ENCODE measurements around the gene RABL6.

Gene RABL6

GRCh38 chr9:136808806-136809158 lies 1.0 kb downstream of the RABL6 start:
- DNase-seq (ENCODE audit: low spot score) = no peak
- TF ChIP-seq, protein P1, sequence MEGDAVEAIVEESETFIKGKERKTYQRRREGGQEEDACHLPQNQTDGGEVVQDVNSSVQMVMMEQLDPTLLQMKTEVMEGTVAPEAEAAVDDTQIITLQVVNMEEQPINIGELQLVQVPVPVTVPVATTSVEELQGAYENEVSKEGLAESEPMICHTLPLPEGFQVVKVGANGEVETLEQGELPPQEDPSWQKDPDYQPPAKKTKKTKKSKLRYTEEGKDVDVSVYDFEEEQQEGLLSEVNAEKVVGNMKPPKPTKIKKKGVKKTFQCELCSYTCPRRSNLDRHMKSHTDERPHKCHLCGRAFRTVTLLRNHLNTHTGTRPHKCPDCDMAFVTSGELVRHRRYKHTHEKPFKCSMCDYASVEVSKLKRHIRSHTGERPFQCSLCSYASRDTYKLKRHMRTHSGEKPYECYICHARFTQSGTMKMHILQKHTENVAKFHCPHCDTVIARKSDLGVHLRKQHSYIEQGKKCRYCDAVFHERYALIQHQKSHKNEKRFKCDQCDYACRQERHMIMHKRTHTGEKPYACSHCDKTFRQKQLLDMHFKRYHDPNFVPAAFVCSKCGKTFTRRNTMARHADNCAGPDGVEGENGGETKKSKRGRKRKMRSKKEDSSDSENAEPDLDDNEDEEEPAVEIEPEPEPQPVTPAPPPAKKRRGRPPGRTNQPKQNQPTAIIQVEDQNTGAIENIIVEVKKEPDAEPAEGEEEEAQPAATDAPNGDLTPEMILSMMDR (IDR thresholded peaks at IDR 0.05; ENCODE audit: extremely low read depth, missing control alignments) = no peak

GRCh38 chr9:136814725-136815421 lies 7.1 kb downstream of the RABL6 start:
- DNase-seq (ENCODE audit: low spot score) = no peak
- TF ChIP-seq, protein P1 (IDR thresholded peaks at IDR 0.05; ENCODE audit: extremely low read depth, missing control alignments) = no peak

- TF ChIP-seq, protein P1 (IDR thresholded peaks at IDR 0.05; ENCODE audit: extremely low read depth, missing control alignments) = no peak
- DNase-seq (ENCODE audit: low spot score) = no peak
These were observed 7.7 kb downstream of the RABL6 start for GRCh38 chr9:136815422-136815782.

DNA sequence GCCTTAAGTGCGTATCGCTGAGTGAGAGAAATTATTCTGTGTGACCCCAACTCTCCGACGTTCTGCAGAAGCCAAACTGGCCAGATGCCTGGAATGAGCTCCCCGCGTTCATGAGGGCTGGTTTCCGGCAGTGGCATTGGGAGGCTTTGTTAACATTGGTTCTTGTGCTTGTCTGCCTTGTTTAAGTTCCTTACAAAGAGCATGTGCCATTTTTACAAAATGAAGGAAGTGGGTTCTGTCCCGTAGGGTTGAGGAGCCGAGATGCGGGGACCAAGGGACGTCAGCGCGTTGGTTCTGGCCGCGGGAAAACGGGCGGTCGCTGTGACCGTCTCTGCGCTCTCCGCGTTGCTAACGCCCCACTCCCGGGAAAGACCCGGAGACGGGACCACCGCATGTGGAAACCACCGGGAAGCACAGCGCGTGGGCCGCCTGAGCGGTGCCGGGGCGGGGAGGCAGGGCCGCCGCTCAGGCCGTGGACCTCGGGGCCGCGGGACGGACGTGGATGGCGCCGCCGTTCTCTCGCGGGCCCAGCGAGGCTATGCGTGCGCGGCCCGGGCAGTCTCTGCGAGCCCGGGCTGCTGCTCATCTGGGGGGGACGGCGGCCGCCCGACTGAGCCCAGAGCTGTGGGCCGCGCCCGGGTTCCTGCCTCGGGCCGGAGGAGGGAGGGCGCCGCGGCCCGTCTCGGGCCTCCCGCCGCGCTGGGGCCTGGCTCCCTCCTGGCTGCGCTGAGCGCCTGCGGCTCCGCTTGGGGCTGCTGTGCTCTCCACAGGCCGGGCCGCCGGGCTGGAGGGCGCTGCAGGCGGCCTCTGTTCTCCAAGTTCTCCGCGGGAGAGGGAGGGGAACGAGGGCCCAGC lies 13.4 kb downstream of the RABL6 start:
- TF ChIP-seq, protein P1 (IDR thresholded peaks at IDR 0.05; ENCODE audit: extremely low read depth, missing control alignments) = no peak

GRCh38 chr9:136821826-136822544 lies 14.2 kb downstream of the RABL6 start:
- peak; percentile 53 for DNase-seq (ENCODE audit: low spot score)
- TF ChIP-seq, protein P1 (IDR thresholded peaks at IDR 0.05; ENCODE audit: extremely low read depth, missing control alignments) = no peak

More for the DNA sequence above, 13.4 kb downstream of the RABL6 start:
- no peak for DNase-seq (ENCODE audit: low spot score)

GRCh38 chr9:136823136-136824046 lies 15.6 kb downstream of the RABL6 start:
- TF ChIP-seq, protein P1 (IDR thresholded peaks at IDR 0.05; ENCODE audit: extremely low read depth, missing control alignments) = no peak
- DNase-seq (ENCODE audit: low spot score) = no peak
